Suprapubic skin (tissue), 4 donors: ENCODE results near the gene BAIAP2L1. TPM values are rescaled to one million over a fixed set of nuclear protein-coding genes. Genes with fewer than 3 reads are reported as not detected.
A peak's percentile ranks its signal among the peaks of the same experiment; 100 is the strongest.

Experiments
- DNase-seq, 2 donors: peaks; one replicate each; pipeline ENCODE4 v3.0.0-alpha.2; 2019; ENCODE audit warnings: low spot score in 2 of 2
- H3K27ac ChIP-seq: fragments of 200-600 bp; sonication (generic); one replicate; pipeline ENCODE4 v1.5.1; 2019
- H3K27me3 ChIP-seq: fragments of 200-600 bp; sonication (generic); one replicate; pipeline ENCODE4 v1.5.1; 2019
- H3K36me3 ChIP-seq: fragments of 200-600 bp; sonication (generic); one replicate; pipeline ENCODE4 v1.5.1; 2019
- H3K4me1 ChIP-seq: fragments of 200-600 bp; sonication (generic); one replicate; pipeline ENCODE4 v1.5.1; 2019
- H3K4me3 ChIP-seq: fragments of 200-600 bp; sonication (generic); one replicate; pipeline ENCODE4 v1.5.1; 2019; ENCODE audit warnings: mild to moderate bottlenecking
- H3K9me3 ChIP-seq: fragments of 200-600 bp; sonication (generic); one replicate; pipeline ENCODE4 v1.5.1; 2019
- CTCF ChIP-seq, 2 donors: fragments of 200-600 bp in 1 of 2; fragments of 450-650 bp in 1 of 2; sonication (generic) in 1 of 2; IDR thresholded peaks; one replicate each; pipeline ENCODE4 v1.5.1; 2016 to 2019; ENCODE audit warnings: antibody characterized with exemption in 2 of 2, mild to moderate bottlenecking in 1 of 2, moderate library complexity in 1 of 2
- EP300 ChIP-seq: sonication (generic); formaldehyde crosslinking; IDR thresholded peaks from one replicate; pipeline ENCODE4 v1.6.1; 2017; ENCODE audit warnings: antibody characterized with exemption
- POLR2A ChIP-seq, 2 donors: fragments of 450-650 bp; IDR thresholded peaks; one replicate each; pipeline ENCODE4 v1.6.1; 2017; ENCODE audit warnings: antibody characterized with exemption in 2 of 2, mild to moderate bottlenecking in 2 of 2, moderate library complexity in 2 of 2
- POLR2AphosphoS5 ChIP-seq, 3 donors: sonication (generic); formaldehyde crosslinking; IDR thresholded peaks; one replicate each; pipeline ENCODE4 v1.6.1; 2017; ENCODE audit warnings: antibody characterized with exemption in 3 of 3
- WGBS: methylation state at CpG from one replicate; pipeline ENCODE4 v1.1.5; 2018; 5-methylcytosine and 5-hydroxymethylcytosine counted together
- total RNA-seq, 4 donors: library from RNA; depleted of rRNA; stranded (reverse); fragments of >200 nt; gene quantifications; one replicate each; pipeline ENCODE4 v1.1.0, GENCODE V29; 2016

BAIAP2L1 gene
- total RNA-seq, 4 donors from 2014 or later, result 24.3 to 28.2 (median 26.9) TPM

GRCh38 chr7:98251601-98252424 lies 149.1 kb downstream of the BAIAP2L1 start, which contains the start of gene TECPR1:
Gene TECPR1 (minus strand): TSS chr7:98252232. CDS start chr7:98246146, 6,086 bp downstream.
- peaks cover 1% of the 10 kb centered on the region for H3K36me3 ChIP-seq
- WGBS, result 9% methylated on average over 3 of the region's 69 CpGs
- peaks cover 28% of the 10 kb centered on the region for H3K4me1 ChIP-seq
- H3K27ac ChIP-seq, result peak within 1 kb of the TSS; percentile 87
- peak; percentile 96 to 97 for DNase-seq
- no peaks in the 10 kb centered on the region for H3K27me3 ChIP-seq
- TF ChIP-seq POLR2AphosphoS5 (IDR thresholded peaks at IDR 0.05) (peak in 1 of 3 donors; percentile 60), EP300 (no peak)
- H3K4me3 ChIP-seq, result peak within 1 kb of the TSS; percentile 94
- no peaks in the 10 kb centered on the region for H3K9me3 ChIP-seq

GRCh38 chr7:98251231-98251600 lies 149.7 kb downstream of the BAIAP2L1 start:
- peak overlapping the region; percentile 87 for H3K27ac ChIP-seq
- no peak for DNase-seq
- H3K4me1 ChIP-seq, result peaks cover 28% of the 10 kb centered on the region
- 19% methylated on average over 9 of the region's 9 CpGs for whole genome bisulfite sequencing
- H3K4me3 ChIP-seq, result peak overlapping the region; percentile 94
- no peaks in the 10 kb centered on the region for H3K9me3 ChIP-seq
- no peaks in the 10 kb centered on the region for H3K36me3 ChIP-seq
- no peaks in the 10 kb centered on the region for H3K27me3 ChIP-seq
- TF ChIP-seq POLR2A (IDR thresholded peaks at IDR 0.05), result no peak
- no peak for TF ChIP-seq CTCF (IDR thresholded peaks at IDR 0.05)
- no peak for TF ChIP-seq POLR2AphosphoS5 (IDR thresholded peaks at IDR 0.05)
- no peak for TF ChIP-seq EP300

- Histone ChIP-seq H3K4me3 (peak overlapping the region; percentile 94), H3K27me3 (no peaks in the 10 kb centered on the region), H3K36me3 (no peaks in the 10 kb centered on the region), H3K4me1 (peaks cover 28% of the 10 kb centered on the region), H3K27ac (peak overlapping the region; percentile 87), H3K9me3 (no peaks in the 10 kb centered on the region)
- TF ChIP-seq CTCF (IDR thresholded peaks at IDR 0.05), result no peak
- no peak for TF ChIP-seq EP300
- TF ChIP-seq POLR2AphosphoS5 (IDR thresholded peaks at IDR 0.05), result no peak
- no peak for TF ChIP-seq POLR2A (IDR thresholded peaks at IDR 0.05)
- no peak for DNase-seq
- WGBS, result 68% methylated on average over 3 of the region's 3 CpGs
Measured at GRCh38 chr7:98250789-98251188, 150.1 kb downstream of the BAIAP2L1 start.

- peaks cover 31% of the 10 kb centered on the region for H3K4me1 ChIP-seq
- TF ChIP-seq POLR2AphosphoS5 (IDR thresholded peaks at IDR 0.05) (no peak), EP300 (no peak)
- no peak for DNase-seq
- no peaks in the 10 kb centered on the region for H3K9me3 ChIP-seq
- H3K27ac ChIP-seq, result no peak overlapping the region
- peaks cover 9% of the 10 kb centered on the region for H3K36me3 ChIP-seq
- WGBS, result 75% methylated on average over 6 of the region's 6 CpGs
- no peak overlapping the region for H3K4me3 ChIP-seq
- no peaks in the 10 kb centered on the region for H3K27me3 ChIP-seq
Measured at GRCh38 chr7:98249106-98249505, 151.8 kb downstream of the BAIAP2L1 start.

- no peak for TF ChIP-seq POLR2AphosphoS5 (IDR thresholded peaks at IDR 0.05)
- H3K36me3 ChIP-seq, result peaks cover 18% of the 10 kb centered on the region
- DNase-seq, result no peak
- WGBS, result 96% methylated on average over 12 of the region's 12 CpGs
- no peaks in the 10 kb centered on the region for H3K9me3 ChIP-seq
- H3K4me1 ChIP-seq, result peaks cover 30% of the 10 kb centered on the region
- H3K27me3 ChIP-seq, result no peaks in the 10 kb centered on the region
- H3K4me3 ChIP-seq, result no peak overlapping the region
- H3K27ac ChIP-seq, result no peak overlapping the region
Measured at GRCh38 chr7:98248156-98248555, 152.7 kb downstream of the BAIAP2L1 start.

GRCh38 chr7:98244871-98245270 lies 156.0 kb downstream of the BAIAP2L1 start:
- H3K36me3 ChIP-seq, result peaks cover 42% of the 10 kb centered on the region

More at GRCh38 chr7:98244871-98245270, 156.0 kb downstream of the BAIAP2L1 start:
- no peak overlapping the region for H3K27ac ChIP-seq
- WGBS, result 100% methylated on average over 2 of the region's 14 CpGs
- TF ChIP-seq POLR2AphosphoS5 (IDR thresholded peaks at IDR 0.05) (no peak), CTCF (IDR thresholded peaks at IDR 0.05) (no peak), POLR2A (IDR thresholded peaks at IDR 0.05) (no peak), EP300 (no peak)
- DNase-seq, result no peak
- H3K9me3 ChIP-seq, result no peaks in the 10 kb centered on the region
- no peaks in the 10 kb centered on the region for H3K27me3 ChIP-seq
- peaks cover 3% of the 10 kb centered on the region for H3K4me1 ChIP-seq
- H3K4me3 ChIP-seq, result no peak overlapping the region
